ENCODE data around the gene PCK2. TPM values are rescaled to one million over a fixed set of nuclear protein-coding genes. Genes with fewer than 3 reads are reported as not detected.

Gene PCK2
- total RNA-seq, 1 experiment from 2014 or later, result 48.9 TPM

DNA sequence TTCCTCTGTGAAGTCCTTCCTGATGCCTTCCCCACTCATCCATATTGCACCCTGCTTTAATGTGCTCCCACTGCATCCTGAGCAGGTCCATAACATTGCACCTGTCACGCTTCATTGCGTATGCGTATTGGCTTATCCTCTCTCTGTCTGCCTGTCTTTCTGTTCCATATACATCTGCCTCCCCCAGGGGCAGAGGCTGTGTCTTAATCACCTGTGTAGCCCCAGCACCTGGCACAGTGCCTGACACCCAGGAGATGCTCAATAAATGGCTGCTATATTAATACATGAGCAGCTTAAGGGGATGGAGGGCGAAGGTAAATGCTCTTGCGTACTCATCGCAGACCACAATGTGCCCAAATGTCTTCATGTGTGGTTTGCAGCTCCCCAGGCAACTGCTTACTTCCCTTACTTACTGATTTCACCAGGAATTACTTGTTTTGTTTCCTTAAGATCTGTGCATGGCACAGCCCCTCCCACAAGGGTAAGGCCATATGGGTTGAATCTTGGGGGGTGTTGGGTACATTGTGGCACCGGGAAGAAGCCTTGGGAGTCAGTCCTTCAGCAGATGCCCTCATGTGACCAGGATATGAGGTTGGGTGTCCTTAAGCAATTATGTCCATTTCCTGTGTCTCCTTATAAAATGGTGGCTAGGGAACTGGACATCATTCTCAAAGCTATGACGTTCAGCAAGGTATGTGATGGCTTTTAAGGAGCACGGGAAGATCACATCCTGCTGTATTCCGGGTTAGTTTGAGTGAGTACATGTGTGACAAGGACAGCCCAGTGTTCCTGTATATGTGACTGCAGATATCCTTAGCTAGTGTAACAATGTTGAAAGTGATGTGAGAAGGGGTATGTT, 23.6 kb upstream of the PCK2 start:
- H4K8ac ChIP-seq (replicated peaks; ENCODE audit: insufficient read length, low read depth, low read length), result no peak overlapping the region
- WGBS (ENCODE audit: extremely low coverage, insufficient read length, low lambda C conversion rate), result no CpG with 5 or more reads among the region's 10 CpGs
- no peak overlapping the region for H3K9ac ChIP-seq (ENCODE audit: extremely low read depth, insufficient read length, low read length)

More for the DNA sequence above, 23.6 kb upstream of the PCK2 start:
- Histone ChIP-seq H2BK5ac (ENCODE audit: insufficient read length, low read length) (no peak overlapping the region), H4K20me1 (ENCODE audit: control insufficient read depth, insufficient read depth, insufficient read length) (no peaks in the 10 kb centered on the region), H2BK12ac (ENCODE audit: insufficient read length, low read depth, low read length) (no peak overlapping the region), H3K27ac (ENCODE audit: insufficient read length, low read depth, low read length) (no peak overlapping the region), H3K4ac (ENCODE audit: low read depth, low read length) (no peak overlapping the region), H3K56ac (ENCODE audit: insufficient read length, low read depth, low read length) (no peak overlapping the region), H3K14ac (ENCODE audit: insufficient read depth, low read length) (no peak overlapping the region), H3K18ac (ENCODE audit: insufficient read length, low read depth, low read length) (no peak overlapping the region), H3K27me3 (ENCODE audit: insufficient read depth, low read length) (no peaks in the 10 kb centered on the region), H3K4me1 (ENCODE audit: insufficient read depth, low read length) (no peaks in the 10 kb centered on the region), H3T11ph (ENCODE audit: low read length) (no peak overlapping the region), H3K23me2 (ENCODE audit: insufficient read length, low read depth, low read length, poor library complexity, severe bottlenecking) (no peaks in the 10 kb centered on the region), H2BK20ac (ENCODE audit: low read depth, low read length, poor library complexity, severe bottlenecking) (no peak overlapping the region), H3K79me2 (ENCODE audit: insufficient read depth, low read length) (no peaks in the 10 kb centered on the region), H2AFZ (ENCODE audit: low read length) (no peak overlapping the region), H4K91ac (ENCODE audit: insufficient read length, low read depth, low read length) (no peak overlapping the region), H4K5ac (ENCODE audit: insufficient read length, low read depth, low read length) (no peak overlapping the region), H3K9me3 (ENCODE audit: control insufficient read depth, low read depth, low read length) (no peaks in the 10 kb centered on the region), H3K4me2 (ENCODE audit: insufficient read depth, insufficient read length, low read length) (no peak overlapping the region), H2AK5ac (ENCODE audit: insufficient read length, low read length) (no peak overlapping the region), H2BK15ac (ENCODE audit: low read depth, low read length) (no peak overlapping the region), H3K23ac (ENCODE audit: insufficient read length, low read depth, low read length) (no peak overlapping the region), H2BK120ac (ENCODE audit: low read depth, low read length, poor library complexity, severe bottlenecking) (no peak overlapping the region), H3K79me1 (ENCODE audit: insufficient read depth, low read depth, low read length, poor library complexity, severe bottlenecking) (no peaks in the 10 kb centered on the region)
- Mint-ChIP-seq H3K27ac (no peak overlapping the region), H3K27me3 (ENCODE audit: low read depth) (no peaks in the 10 kb centered on the region; the same call in none of the 2 replicates), H3K4me1 (peaks cover 0 to under 1% of the 10 kb centered on the region in 2 experiments; a peak in 1 of 4 replicates), H3K4me3 (no peak overlapping the region), H3K9me3 (no peaks in the 10 kb centered on the region), H3K36me3 (ENCODE audit: insufficient read depth in 1 of 3, low read depth in 3 of 3) (no peaks in the 10 kb centered on the region)
- TF ChIP-seq, protein P1, sequence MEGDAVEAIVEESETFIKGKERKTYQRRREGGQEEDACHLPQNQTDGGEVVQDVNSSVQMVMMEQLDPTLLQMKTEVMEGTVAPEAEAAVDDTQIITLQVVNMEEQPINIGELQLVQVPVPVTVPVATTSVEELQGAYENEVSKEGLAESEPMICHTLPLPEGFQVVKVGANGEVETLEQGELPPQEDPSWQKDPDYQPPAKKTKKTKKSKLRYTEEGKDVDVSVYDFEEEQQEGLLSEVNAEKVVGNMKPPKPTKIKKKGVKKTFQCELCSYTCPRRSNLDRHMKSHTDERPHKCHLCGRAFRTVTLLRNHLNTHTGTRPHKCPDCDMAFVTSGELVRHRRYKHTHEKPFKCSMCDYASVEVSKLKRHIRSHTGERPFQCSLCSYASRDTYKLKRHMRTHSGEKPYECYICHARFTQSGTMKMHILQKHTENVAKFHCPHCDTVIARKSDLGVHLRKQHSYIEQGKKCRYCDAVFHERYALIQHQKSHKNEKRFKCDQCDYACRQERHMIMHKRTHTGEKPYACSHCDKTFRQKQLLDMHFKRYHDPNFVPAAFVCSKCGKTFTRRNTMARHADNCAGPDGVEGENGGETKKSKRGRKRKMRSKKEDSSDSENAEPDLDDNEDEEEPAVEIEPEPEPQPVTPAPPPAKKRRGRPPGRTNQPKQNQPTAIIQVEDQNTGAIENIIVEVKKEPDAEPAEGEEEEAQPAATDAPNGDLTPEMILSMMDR (conservative IDR thresholded peaks at IDR 0.05), result no peak
- no peak for DNase-seq

All from H9 (cell line).